NT2/D1 (cell line): ENCODE results near the gene PTGDS.

ENCODE experiments used
- DNase-seq: peaks from one replicate; pipeline ENCODE4 v3.0.0-alpha.2; 2011; ENCODE audit warnings: low read depth, low spot score
- H3K27me3 ChIP-seq: 2 replicates; pipeline ENCODE4 v1.6.0; 2011; ENCODE audit warnings: mild to moderate bottlenecking; ENCODE audit not compliant: insufficient read length, insufficient read depth
- H3K36me3 ChIP-seq: 2 replicates; pipeline ENCODE4 v1.6.1; 2011; ENCODE audit warnings: mild to moderate bottlenecking, low read length, mixed read lengths; ENCODE audit not compliant: insufficient read depth, insufficient read length
- H3K4me1 ChIP-seq: 2 replicates; pipeline ENCODE4 v1.5.1; 2011; ENCODE audit not compliant: insufficient read depth, insufficient read length
- H3K4me3 ChIP-seq: 2 replicates; pipeline ENCODE4 v1.5.1; 2011; ENCODE audit warnings: low read depth; ENCODE audit not compliant: insufficient read length
- H3K9ac ChIP-seq: 2 replicates; pipeline ENCODE4 v1.6.0; 2011; ENCODE audit warnings: low read depth; ENCODE audit not compliant: insufficient read length
- H3K9me3 ChIP-seq: 2 replicates; pipeline ENCODE4 v1.5.1; 2011; ENCODE audit warnings: mild to moderate bottlenecking, low read length; ENCODE audit not compliant: insufficient read depth
- SUZ12 ChIP-seq: IDR thresholded peaks from 2 replicates; pipeline ENCODE4 v1.6.1; 2011; ENCODE audit not compliant: insufficient read length, insufficient read depth; ENCODE audit errors: extremely low read depth
- YY1 ChIP-seq: IDR thresholded peaks from 2 replicates; pipeline ENCODE4 v1.6.1; 2011; ENCODE audit not compliant: insufficient read length, insufficient read depth
- ZNF274 ChIP-seq: IDR thresholded peaks from 2 replicates; pipeline ENCODE4 v1.6.1; 2011; ENCODE audit warnings: mild to moderate bottlenecking, low read depth, low read length

Gene PTGDS

DNA sequence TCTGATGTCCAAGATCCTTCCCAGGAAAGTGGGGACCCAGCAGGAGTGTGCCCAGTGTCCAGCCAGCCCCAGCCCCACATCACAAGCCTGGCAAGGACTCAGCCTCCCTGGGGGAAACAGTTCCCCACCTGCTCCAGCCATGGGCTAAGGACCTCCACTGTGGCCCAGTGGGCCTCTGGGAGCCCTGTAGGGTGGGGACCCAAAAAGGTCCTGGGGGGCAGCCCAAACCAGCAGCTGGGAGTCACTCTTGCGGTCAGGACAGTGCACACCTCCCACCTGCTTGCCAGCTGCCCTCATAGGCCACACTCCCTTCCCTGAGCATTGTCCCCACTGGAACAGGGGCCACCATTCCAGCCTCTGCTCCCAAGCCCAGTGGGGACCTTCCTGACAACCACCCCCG lies 49.1 kb downstream of the PTGDS start:
- Histone ChIP-seq H3K9me3 (no peaks in the 10 kb centered on the region), H3K9ac (no peak overlapping the region), H3K4me3 (no peak overlapping the region), H3K36me3 (no peaks in the 10 kb centered on the region), H3K27me3 (peaks cover 34% of the 10 kb centered on the region), H3K4me1 (peaks cover 47% of the 10 kb centered on the region)
- TF ChIP-seq SUZ12 (no peak), YY1 (no peak), ZNF274 (no peak)
- no peak for DNase-seq

DNA sequence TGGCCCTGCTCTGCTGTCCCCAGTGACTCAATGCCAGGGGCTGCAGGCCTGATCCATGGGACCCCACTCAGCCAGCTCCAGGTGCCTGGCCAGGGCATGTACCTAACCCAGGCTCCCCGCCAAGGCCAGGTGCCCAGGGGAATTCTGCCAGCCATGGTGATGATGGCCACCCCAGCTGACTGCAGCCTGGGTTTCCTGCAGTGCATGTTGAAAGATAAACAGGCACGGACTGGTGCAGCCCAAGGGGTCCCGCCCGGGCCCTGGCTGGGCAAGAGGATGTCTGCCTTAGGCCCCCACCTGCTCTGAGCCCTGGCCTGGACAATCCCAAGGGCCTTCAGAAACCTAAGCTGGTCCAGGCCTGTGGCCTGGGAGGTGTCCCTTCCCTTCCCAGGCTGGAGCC lies 49.5 kb downstream of the PTGDS start:
- H3K36me3 ChIP-seq = no peaks in the 10 kb centered on the region
- no peaks in the 10 kb centered on the region for H3K9me3 ChIP-seq
- H3K27me3 ChIP-seq = peaks cover 34% of the 10 kb centered on the region
- H3K4me3 ChIP-seq = no peak overlapping the region
- DNase-seq = no peak
- H3K9ac ChIP-seq = peak overlapping the region; percentile 72
- H3K4me1 ChIP-seq = peaks cover 47% of the 10 kb centered on the region
- no peak for TF ChIP-seq ZNF274
- no peak for TF ChIP-seq YY1
- TF ChIP-seq SUZ12 = no peak

DNA sequence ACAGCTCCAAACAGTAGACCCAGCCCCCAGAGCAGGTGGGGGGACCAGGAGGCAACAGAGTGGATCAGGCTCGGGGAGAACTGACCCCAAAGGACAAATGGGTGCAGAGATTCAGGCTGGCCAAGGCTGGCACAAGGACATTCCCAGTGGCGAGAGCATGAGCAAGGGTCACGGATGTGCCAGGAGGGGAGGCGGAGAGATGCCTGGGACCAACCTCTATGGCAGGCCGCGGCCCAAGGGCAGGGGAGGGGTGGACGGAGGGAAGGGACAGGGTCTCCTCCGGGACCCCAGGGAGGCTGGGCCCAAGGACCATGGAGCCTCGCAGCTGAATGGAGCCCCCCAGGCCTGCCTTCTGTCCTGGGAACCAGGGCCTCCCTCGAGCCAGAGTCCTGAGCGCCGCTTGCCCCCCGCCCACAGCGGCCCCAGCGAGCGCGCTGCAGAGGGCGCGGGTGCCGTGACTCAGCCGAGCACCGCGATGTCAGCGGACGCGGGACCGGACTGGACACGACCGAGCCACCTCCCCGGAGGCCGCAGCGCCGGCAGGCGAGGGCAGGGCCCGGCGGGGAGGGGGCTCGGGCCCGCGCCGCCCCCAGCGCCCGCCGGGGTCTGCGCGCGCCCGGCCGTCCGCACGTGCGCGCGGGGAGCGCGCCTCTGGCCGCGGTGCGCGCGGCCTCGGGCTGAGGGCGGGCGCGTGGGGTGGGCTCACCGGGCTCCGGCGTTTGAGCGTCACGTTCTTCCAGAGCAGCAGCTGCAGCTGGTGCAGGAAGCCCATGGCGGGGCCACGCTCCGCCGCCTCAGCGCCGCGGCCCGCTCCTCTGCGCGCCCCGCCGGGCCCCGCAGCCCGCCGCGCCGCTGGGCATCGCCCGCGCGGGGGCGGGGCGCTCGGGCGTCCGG lies 50.3 kb downstream of the PTGDS start, which contains the start of gene ABCA2:
Gene ABCA2 (minus strand): TSS at position 869 of the 894 bp plus-strand sequence. CDS start 97 bp downstream, at position 772.
- Histone ChIP-seq H3K9ac (peak within 1 kb of the TSS; percentile 75), H3K27me3 (peaks cover 34% of the 10 kb centered on the region), H3K9me3 (no peaks in the 10 kb centered on the region), H3K4me3 (peak within 1 kb of the TSS; percentile 45), H3K36me3 (no peaks in the 10 kb centered on the region), H3K4me1 (peaks cover 45% of the 10 kb centered on the region)
- TF ChIP-seq SUZ12 = peak; percentile 15
- TF ChIP-seq YY1 = no peak
- no peak for DNase-seq

DNA sequence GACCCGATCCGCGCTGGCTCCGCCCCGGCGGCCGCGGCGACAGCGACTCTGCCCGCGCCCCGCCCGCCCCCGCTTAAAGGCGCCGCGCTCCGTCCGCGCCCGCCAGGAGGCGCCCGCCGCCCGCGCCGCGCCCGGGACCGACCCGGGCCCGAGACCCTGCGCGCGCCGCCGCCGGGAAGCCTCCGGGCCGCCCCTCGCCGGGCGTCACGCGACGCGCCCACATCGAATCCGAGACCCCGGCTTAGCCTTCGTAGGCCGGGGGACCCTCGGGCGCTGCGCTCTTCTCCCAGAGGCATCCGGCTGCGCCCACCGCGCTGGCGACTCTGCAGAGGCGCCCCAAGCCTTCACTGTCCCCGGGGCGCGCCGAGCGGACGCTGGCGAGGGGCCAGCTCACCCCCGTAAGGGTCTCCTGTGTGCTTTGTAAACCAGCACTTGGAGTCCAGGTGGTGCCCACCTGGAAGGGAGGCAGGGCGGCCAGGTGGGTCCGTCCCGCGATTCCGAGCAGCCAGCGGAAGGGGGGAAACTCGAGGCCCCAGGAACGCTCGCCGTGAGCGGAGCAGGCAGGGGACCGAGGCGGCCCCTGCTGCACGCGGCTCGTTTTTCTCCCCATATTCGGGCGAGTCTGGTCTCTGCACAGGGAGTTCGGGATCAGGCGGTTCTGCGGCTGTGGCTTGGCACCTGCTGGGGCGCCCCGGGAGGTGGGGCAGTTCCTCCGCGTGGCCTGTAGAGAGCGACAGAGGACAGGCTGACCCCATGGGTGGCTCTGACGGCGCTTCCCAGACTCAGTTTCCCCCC lies 51.2 kb downstream of the PTGDS start:
- peak overlapping the region; percentile 33 for H3K4me3 ChIP-seq
- peaks cover 40% of the 10 kb centered on the region for H3K4me1 ChIP-seq
- no peak for TF ChIP-seq SUZ12
- no peak for TF ChIP-seq YY1
- no peak for TF ChIP-seq ZNF274
- H3K9ac ChIP-seq = peak overlapping the region; percentile 75
- H3K36me3 ChIP-seq = no peaks in the 10 kb centered on the region
- no peaks in the 10 kb centered on the region for H3K9me3 ChIP-seq
- no peak for DNase-seq
- H3K27me3 ChIP-seq = peaks cover 34% of the 10 kb centered on the region

DNA sequence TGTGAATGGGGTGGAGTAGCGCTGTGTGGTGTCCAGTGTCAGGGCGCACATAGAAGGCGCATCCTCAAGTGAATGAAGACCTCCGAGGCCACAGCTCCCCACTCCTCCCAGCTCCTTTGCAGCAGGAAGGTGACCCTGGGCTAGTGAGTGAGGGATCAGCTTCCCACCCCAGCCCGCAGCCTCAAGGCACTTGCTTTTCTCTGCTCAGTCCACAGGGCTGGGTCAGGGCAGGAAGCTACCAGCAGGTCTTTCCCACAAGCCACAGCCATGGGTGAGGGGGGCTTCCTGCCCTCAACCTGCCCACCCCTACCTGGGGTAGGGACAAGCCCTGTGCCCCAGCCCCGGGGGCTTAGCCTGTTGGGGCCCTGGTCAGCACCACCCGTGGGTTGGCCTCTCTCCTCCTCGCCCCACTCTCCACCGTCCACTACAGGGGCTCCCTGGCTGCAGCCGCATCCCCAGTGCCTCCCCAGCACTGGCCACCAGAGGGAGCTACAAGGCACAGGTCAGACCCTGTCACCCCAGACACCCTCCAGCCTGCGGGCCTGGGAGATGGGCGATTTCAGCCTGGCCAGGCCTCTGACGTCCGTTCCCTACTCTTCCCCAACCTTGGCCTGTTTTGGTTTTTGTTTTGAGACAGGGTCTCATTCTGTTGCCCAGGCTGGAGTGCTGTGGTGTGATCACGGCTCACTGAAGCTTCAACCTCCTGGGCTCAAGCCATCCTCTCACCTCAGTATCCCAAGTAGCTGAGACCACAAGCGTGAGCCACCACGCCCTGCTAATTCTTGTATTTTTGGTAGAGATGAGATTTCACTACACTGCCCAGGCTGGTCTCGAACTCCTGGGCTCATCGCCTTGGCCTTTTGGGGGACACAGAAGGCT lies 52.0 kb downstream of the PTGDS start:
- peak; percentile 49 for DNase-seq
- TF ChIP-seq ZNF274 (no peak), SUZ12 (no peak), YY1 (no peak)
- H3K4me3 ChIP-seq = peak overlapping the region; percentile 33

DNA sequence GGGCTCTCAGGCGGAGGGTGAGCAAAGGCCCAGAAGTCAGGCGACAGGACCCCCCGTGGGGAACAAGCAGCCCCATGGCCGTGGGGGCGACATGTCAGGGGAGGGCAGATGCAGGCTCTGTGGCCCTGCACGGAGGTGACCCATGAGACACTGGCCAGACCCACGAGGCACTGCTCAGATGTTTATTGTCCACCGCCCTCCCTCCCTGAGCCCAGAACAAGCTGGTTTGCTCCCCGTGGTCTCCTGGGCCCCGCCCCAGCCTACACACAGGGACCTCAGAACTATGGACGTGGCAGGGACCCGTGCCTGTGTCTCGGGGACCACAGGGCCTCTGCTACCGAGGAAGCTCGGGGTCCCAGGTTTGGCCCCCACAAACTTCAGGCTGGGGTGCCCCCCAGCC lies 52.7 kb downstream of the PTGDS start:
- H3K4me1 ChIP-seq = peaks cover 41% of the 10 kb centered on the region
- TF ChIP-seq SUZ12 (no peak), ZNF274 (no peak), YY1 (no peak)
- no peaks in the 10 kb centered on the region for H3K36me3 ChIP-seq
- H3K9me3 ChIP-seq = no peaks in the 10 kb centered on the region
- H3K9ac ChIP-seq = peak overlapping the region; percentile 61
- peaks cover 42% of the 10 kb centered on the region for H3K27me3 ChIP-seq
- no peak overlapping the region for H3K4me3 ChIP-seq
- no peak for DNase-seq

More for the DNA sequence above, 52.0 kb downstream of the PTGDS start:
- H3K36me3 ChIP-seq = no peaks in the 10 kb centered on the region
- peak overlapping the region; percentile 75 for H3K9ac ChIP-seq
- H3K9me3 ChIP-seq = no peaks in the 10 kb centered on the region
- H3K27me3 ChIP-seq = peaks cover 35% of the 10 kb centered on the region
- H3K4me1 ChIP-seq = peaks cover 36% of the 10 kb centered on the region
